IgD-negative memory B cell (primary cell): ENCODE results near the gene AP3M1. TPM values are rescaled to one million over a fixed set of nuclear protein-coding genes. Genes with fewer than 3 reads are reported as not detected.

Experiments used
- H3K27ac Mint-ChIP-seq, 3 donors: one replicate each; pipeline ENCODE4 v1.8.0; 2020 to 2022; ENCODE audit warnings: mild to moderate bottlenecking in 3 of 3, mixed read lengths in 3 of 3, moderate library complexity in 1 of 3
- H3K27me3 Mint-ChIP-seq: one replicate; pipeline ENCODE4 v1.8.0; 2021; ENCODE audit warnings: mixed read lengths
- H3K36me3 Mint-ChIP-seq: one replicate; pipeline ENCODE4 v1.8.0; 2020; ENCODE audit warnings: mild to moderate bottlenecking, mixed read lengths
- H3K4me1 Mint-ChIP-seq, 3 donors: one replicate each; pipeline ENCODE4 v1.8.0; 2020 to 2022; ENCODE audit warnings: mixed read lengths in 3 of 3, mild to moderate bottlenecking in 1 of 3
- H3K4me3 Mint-ChIP-seq, 4 donors: one replicate each; pipeline ENCODE4 v1.8.0; 2020 to 2022; ENCODE audit warnings: mild to moderate bottlenecking in 4 of 4, mixed read lengths in 4 of 4, moderate library complexity in 3 of 4
- H3K9me3 Mint-ChIP-seq, 3 donors: one replicate each; pipeline ENCODE4 v1.8.0; 2020 to 2021; ENCODE audit warnings: mixed read lengths in 3 of 3, mild to moderate bottlenecking in 1 of 3
- polyA plus RNA-seq: library from polyadenylated mRNA; unstranded; fragments of 300-500 nt; fragmentation: Illumina TruSeq; gene quantifications from one replicate; pipeline ENCODE4 v1.2.3, GENCODE V29; 2021

AP3M1 gene
- polyA plus RNA-seq, 1 donor from 2014 or later = 28.1 TPM

- Mint-ChIP-seq H3K9me3 (no peaks in the 10 kb centered on the region), H3K27ac (no peak overlapping the region)
Measured at GRCh38 chr10:74086317-74086716, 64.3 kb downstream of the AP3M1 start.

GRCh38 chr10:74084955-74085354 is 65.7 kb downstream of the AP3M1 start:
- H3K4me1 Mint-ChIP-seq = peaks cover 15 to 21% (median 19%) of the 10 kb centered on the region in 3 donors
- peak overlapping the region in 2 of 4 donors; percentile 20 to 39 for H3K4me3 Mint-ChIP-seq
- H3K36me3 Mint-ChIP-seq = peaks cover 2% of the 10 kb centered on the region
- no peaks in the 10 kb centered on the region for H3K9me3 Mint-ChIP-seq
- H3K27ac Mint-ChIP-seq = peak overlapping the region in 1 of 3 donors; percentile 63
- H3K27me3 Mint-ChIP-seq = no peaks in the 10 kb centered on the region

More at GRCh38 chr10:74086317-74086716, 64.3 kb downstream of the AP3M1 start:
- H3K4me1 Mint-ChIP-seq = peaks cover 4 to 10% (median 9%) of the 10 kb centered on the region in 3 donors
- H3K36me3 Mint-ChIP-seq = peaks cover 5% of the 10 kb centered on the region
- H3K4me3 Mint-ChIP-seq = no peak overlapping the region
- H3K27me3 Mint-ChIP-seq = no peaks in the 10 kb centered on the region

GRCh38 chr10:74083304-74083703 is 67.3 kb downstream of the AP3M1 start:
- Mint-ChIP-seq H3K9me3 (no peaks in the 10 kb centered on the region), H3K4me3 (no peak overlapping the region), H3K36me3 (peaks cover 2% of the 10 kb centered on the region), H3K27ac (no peak overlapping the region), H3K27me3 (no peaks in the 10 kb centered on the region), H3K4me1 (peaks cover 28 to 38% (median 33%) of the 10 kb centered on the region in 3 donors)

- Mint-ChIP-seq H3K4me3 (no peak overlapping the region), H3K27ac (no peak overlapping the region), H3K36me3 (peaks cover 4% of the 10 kb centered on the region), H3K4me1 (peaks cover 34 to 42% (median 38%) of the 10 kb centered on the region in 3 donors), H3K27me3 (no peaks in the 10 kb centered on the region), H3K9me3 (no peaks in the 10 kb centered on the region)
Measured at GRCh38 chr10:74081941-74082718, 68.5 kb downstream of the AP3M1 start.

- peak overlapping the region in 2 of 4 donors; percentile 9 to 10 for H3K4me3 Mint-ChIP-seq
Measured at GRCh38 chr10:74081192-74081803, 69.3 kb downstream of the AP3M1 start.

GRCh38 chr10:74079936-74080590 is 70.6 kb downstream of the AP3M1 start:
- no peaks in the 10 kb centered on the region for H3K9me3 Mint-ChIP-seq
- peak overlapping the region in 2 of 3 donors; percentile 15 to 27 for H3K27ac Mint-ChIP-seq
- H3K4me3 Mint-ChIP-seq = peak overlapping the region in 2 of 4 donors; percentile 39 to 62
- peaks cover 44 to 49% (median 45%) of the 10 kb centered on the region in 3 donors for H3K4me1 Mint-ChIP-seq
- peaks cover 4% of the 10 kb centered on the region for H3K36me3 Mint-ChIP-seq
- no peaks in the 10 kb centered on the region for H3K27me3 Mint-ChIP-seq

More at GRCh38 chr10:74081192-74081803, 69.3 kb downstream of the AP3M1 start:
- no peaks in the 10 kb centered on the region for H3K27me3 Mint-ChIP-seq
- H3K4me1 Mint-ChIP-seq = peaks cover 38 to 42% (median 41%) of the 10 kb centered on the region in 3 donors
- H3K36me3 Mint-ChIP-seq = peaks cover 4% of the 10 kb centered on the region
- no peaks in the 10 kb centered on the region for H3K9me3 Mint-ChIP-seq
- peak overlapping the region in 1 of 3 donors; percentile 5 for H3K27ac Mint-ChIP-seq

GRCh38 chr10:74079028-74079935 is 71.3 kb downstream of the AP3M1 start:
- Mint-ChIP-seq H3K27ac (peak overlapping the region in 2 of 3 donors; percentile 27 to 31), H3K4me1 (peaks cover 39 to 49% (median 42%) of the 10 kb centered on the region in 3 donors), H3K36me3 (peaks cover 4% of the 10 kb centered on the region), H3K27me3 (no peaks in the 10 kb centered on the region), H3K9me3 (no peaks in the 10 kb centered on the region), H3K4me3 (peak overlapping the region in 2 of 4 donors; percentile 36 to 62)

- Mint-ChIP-seq H3K4me3 (peak overlapping the region in 1 of 4 donors; percentile 2), H3K9me3 (no peaks in the 10 kb centered on the region), H3K4me1 (peaks cover 39 to 49% (median 42%) of the 10 kb centered on the region in 3 donors), H3K36me3 (peaks cover 7% of the 10 kb centered on the region), H3K27ac (peak overlapping the region in 1 of 3 donors; percentile 31), H3K27me3 (no peaks in the 10 kb centered on the region)
Measured at GRCh38 chr10:74078037-74078436, 72.6 kb downstream of the AP3M1 start.

GRCh38 chr10:74077416-74077815 is 73.2 kb downstream of the AP3M1 start:
- no peak overlapping the region for H3K27ac Mint-ChIP-seq
- peaks cover 39 to 48% (median 42%) of the 10 kb centered on the region in 3 donors for H3K4me1 Mint-ChIP-seq

GRCh38 chr10:74076961-74077360 is 73.7 kb downstream of the AP3M1 start:
- Mint-ChIP-seq H3K27ac (no peak overlapping the region), H3K4me1 (peaks cover 36 to 46% (median 42%) of the 10 kb centered on the region in 3 donors), H3K9me3 (no peaks in the 10 kb centered on the region), H3K36me3 (peaks cover 5% of the 10 kb centered on the region), H3K4me3 (peak overlapping the region in 1 of 4 donors; percentile 58), H3K27me3 (no peaks in the 10 kb centered on the region)

More at GRCh38 chr10:74077416-74077815, 73.2 kb downstream of the AP3M1 start:
- no peaks in the 10 kb centered on the region for H3K27me3 Mint-ChIP-seq
- no peaks in the 10 kb centered on the region for H3K9me3 Mint-ChIP-seq
- no peak overlapping the region for H3K4me3 Mint-ChIP-seq
- peaks cover 6% of the 10 kb centered on the region for H3K36me3 Mint-ChIP-seq

GRCh38 chr10:74075906-74076305 is 74.7 kb downstream of the AP3M1 start:
- Mint-ChIP-seq H3K4me3 (peak overlapping the region in 2 of 4 donors; percentile 3 to 37), H3K9me3 (no peaks in the 10 kb centered on the region), H3K27ac (peak overlapping the region in 2 of 3 donors; percentile 70 to 89), H3K27me3 (no peaks in the 10 kb centered on the region), H3K4me1 (peaks cover 34 to 41% (median 39%) of the 10 kb centered on the region in 3 donors), H3K36me3 (peaks cover 5% of the 10 kb centered on the region)

- Mint-ChIP-seq H3K36me3 (peaks cover 5% of the 10 kb centered on the region), H3K27ac (no peak overlapping the region), H3K4me3 (no peak overlapping the region), H3K27me3 (no peaks in the 10 kb centered on the region), H3K4me1 (peaks cover 11 to 15% (median 13%) of the 10 kb centered on the region in 3 donors), H3K9me3 (no peaks in the 10 kb centered on the region)
Measured at GRCh38 chr10:74072503-74072902, 78.1 kb downstream of the AP3M1 start.

- Mint-ChIP-seq H3K4me3 (no peak overlapping the region), H3K36me3 (peaks cover 4% of the 10 kb centered on the region), H3K9me3 (no peaks in the 10 kb centered on the region), H3K27ac (no peak overlapping the region), H3K27me3 (no peaks in the 10 kb centered on the region), H3K4me1 (peaks cover 7 to 12% (median 9%) of the 10 kb centered on the region in 3 donors)
Measured at GRCh38 chr10:74071157-74071556, 79.5 kb downstream of the AP3M1 start.
